ENCODE measurements around the gene ARHGDIA.

ARHGDIA gene

DNA sequence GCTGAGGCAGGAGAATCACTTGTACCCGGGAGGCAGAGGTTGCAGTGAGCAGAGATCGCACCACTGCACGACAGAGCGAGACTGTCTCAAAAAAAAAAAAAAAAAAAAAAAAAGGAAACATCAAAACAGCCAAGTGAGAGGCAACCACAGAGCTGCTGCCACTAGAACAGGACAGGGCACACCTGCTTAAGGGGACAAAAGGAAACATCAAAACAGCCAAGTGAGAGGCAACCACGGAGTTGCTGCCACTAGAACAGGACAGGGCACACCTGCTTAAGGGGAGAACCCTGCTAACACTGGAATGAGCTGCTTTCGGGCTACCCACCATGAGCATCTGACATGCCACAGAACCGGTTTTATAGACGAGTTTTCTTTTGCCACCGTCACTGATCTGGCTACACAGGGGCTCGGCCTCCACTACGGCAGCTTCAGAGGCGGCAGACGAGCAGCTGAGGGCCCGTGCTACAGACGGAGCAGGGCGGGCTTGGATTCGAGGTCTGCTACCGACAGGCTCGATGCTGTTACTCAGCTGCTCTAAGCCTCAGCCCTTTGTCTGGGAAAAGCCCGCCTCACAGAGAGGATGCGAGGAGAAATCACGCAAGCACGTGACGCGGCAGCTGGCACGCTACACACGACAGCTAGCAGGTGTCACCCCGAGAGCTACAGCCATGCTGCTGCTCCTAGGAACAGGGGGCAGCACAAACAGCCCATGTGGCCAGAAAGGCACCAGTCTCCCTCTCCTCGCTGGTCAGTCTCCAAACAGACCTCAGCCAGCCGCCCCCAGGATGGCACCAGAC lies 12.8 kb downstream of the ARHGDIA start:
- DNase-seq (ENCODE audit: extremely low read depth, low read depth), result no peak
- TF ChIP-seq, protein P1, sequence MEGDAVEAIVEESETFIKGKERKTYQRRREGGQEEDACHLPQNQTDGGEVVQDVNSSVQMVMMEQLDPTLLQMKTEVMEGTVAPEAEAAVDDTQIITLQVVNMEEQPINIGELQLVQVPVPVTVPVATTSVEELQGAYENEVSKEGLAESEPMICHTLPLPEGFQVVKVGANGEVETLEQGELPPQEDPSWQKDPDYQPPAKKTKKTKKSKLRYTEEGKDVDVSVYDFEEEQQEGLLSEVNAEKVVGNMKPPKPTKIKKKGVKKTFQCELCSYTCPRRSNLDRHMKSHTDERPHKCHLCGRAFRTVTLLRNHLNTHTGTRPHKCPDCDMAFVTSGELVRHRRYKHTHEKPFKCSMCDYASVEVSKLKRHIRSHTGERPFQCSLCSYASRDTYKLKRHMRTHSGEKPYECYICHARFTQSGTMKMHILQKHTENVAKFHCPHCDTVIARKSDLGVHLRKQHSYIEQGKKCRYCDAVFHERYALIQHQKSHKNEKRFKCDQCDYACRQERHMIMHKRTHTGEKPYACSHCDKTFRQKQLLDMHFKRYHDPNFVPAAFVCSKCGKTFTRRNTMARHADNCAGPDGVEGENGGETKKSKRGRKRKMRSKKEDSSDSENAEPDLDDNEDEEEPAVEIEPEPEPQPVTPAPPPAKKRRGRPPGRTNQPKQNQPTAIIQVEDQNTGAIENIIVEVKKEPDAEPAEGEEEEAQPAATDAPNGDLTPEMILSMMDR (IDR thresholded peaks at IDR 0.05; ENCODE audit: low read depth, low read length), result no peak

DNA sequence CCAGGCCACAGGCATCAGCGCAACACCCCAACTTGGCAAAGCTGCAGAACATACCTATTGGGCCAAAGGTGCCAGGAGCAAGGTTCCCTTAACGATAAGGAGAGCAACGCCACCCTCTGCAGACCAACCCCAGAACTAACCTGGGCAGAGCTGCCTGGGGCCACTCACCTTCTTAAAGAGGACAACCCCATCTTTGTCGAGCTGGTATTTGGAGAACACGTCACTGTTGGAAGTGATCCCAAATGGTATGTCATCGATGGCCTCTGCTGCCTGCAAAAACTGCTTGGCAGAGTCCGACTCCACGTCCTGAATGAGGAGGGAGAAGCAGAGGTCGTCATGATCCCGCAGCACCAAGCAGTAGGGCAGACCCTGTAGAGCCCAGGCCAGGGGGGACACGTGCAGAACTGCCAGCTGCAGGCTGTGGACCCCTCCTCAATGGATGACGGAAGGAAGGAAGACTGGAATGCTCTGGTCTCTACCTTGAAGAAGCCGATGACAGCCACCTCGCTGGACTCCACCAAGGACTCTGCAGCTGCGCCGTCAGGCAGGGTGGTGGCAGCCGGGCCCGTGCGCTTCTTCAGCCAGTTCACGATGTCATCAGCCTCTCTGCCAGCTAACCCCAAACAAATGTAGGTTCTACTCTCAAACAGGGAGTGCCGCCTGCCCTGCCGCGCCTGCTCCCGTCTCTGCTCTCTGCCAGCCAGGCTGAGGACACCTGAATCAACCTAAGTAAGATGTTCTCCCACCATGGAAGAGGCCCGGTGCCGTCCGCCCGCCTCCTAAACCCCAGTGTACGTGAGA lies 16.0 kb downstream of the ARHGDIA start:
- TF ChIP-seq, protein P1 (IDR thresholded peaks at IDR 0.05; ENCODE audit: low read depth, low read length), result no peak
- no peak for DNase-seq (ENCODE audit: extremely low read depth, low read depth)

DNA sequence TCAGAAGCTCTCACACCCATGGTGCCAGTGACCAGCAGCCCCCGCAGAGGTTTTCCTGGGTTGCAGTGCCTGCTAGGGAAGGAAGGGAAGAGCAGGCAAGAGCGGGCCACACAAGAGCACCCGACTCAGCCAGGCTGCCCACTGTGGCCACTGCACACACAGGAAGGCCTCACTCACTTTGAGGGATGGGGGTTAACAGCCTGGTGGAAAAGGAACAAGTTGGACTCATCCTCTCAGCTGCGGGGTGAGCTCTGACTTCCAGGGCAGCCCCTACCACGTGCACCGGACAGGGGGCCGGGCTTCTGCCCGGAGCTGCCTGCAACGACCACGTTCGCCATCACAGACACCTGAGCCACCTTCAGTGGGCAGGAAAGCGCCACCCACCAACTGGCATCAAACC lies 18.9 kb downstream of the ARHGDIA start:
- TF ChIP-seq, protein P1 (IDR thresholded peaks at IDR 0.05; ENCODE audit: low read depth, low read length), result no peak

DNA sequence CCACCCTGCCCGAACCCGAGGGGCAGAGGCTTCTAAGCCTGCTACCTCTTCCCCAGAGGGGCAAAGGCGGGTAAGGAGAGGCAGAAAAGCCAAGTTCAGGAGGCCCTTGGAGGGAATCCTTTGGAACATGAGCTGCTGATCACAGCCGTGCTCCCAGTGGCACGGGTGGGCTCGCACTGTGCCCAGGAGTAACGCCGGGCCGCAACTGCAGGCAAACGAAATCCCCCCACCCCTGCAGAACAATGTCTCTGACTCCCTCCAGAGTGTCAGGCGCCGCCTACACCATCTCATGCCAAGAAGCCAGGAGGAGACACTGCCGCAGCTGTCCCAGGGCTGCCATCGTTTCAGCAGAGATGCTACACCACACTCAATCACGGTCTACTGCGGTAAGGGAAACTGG lies 19.7 kb downstream of the ARHGDIA start:
- TF ChIP-seq, protein P1 (IDR thresholded peaks at IDR 0.05; ENCODE audit: low read depth, low read length), result no peak

More for the DNA sequence above, 18.9 kb downstream of the ARHGDIA start:
- DNase-seq (ENCODE audit: extremely low read depth, low read depth), result no peak

DNA sequence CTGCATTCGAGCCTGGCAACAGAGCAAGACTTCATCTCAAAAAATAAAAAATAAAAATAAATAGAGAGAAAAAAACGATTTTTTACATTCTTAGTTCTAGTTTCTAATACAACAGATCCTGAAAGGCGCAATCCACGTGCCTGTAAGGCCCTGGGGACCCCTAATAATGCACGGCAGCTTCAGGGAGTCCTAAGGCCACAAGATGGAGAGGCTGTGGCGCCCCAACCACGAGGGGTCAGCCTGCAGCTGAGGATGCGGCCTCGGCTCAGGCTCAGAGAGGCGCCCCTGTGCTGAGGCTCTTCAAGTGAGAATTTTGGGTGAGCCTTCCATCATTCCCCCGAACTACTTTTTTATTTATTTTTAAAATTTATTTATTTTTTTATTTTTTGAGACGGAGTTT lies 21.7 kb downstream of the ARHGDIA start:
- TF ChIP-seq, protein P1 (IDR thresholded peaks at IDR 0.05; ENCODE audit: low read depth, low read length), result no peak
- no peak for DNase-seq (ENCODE audit: extremely low read depth, low read depth)

More for the DNA sequence above, 19.7 kb downstream of the ARHGDIA start:
- no peak for DNase-seq (ENCODE audit: extremely low read depth, low read depth)

DNA sequence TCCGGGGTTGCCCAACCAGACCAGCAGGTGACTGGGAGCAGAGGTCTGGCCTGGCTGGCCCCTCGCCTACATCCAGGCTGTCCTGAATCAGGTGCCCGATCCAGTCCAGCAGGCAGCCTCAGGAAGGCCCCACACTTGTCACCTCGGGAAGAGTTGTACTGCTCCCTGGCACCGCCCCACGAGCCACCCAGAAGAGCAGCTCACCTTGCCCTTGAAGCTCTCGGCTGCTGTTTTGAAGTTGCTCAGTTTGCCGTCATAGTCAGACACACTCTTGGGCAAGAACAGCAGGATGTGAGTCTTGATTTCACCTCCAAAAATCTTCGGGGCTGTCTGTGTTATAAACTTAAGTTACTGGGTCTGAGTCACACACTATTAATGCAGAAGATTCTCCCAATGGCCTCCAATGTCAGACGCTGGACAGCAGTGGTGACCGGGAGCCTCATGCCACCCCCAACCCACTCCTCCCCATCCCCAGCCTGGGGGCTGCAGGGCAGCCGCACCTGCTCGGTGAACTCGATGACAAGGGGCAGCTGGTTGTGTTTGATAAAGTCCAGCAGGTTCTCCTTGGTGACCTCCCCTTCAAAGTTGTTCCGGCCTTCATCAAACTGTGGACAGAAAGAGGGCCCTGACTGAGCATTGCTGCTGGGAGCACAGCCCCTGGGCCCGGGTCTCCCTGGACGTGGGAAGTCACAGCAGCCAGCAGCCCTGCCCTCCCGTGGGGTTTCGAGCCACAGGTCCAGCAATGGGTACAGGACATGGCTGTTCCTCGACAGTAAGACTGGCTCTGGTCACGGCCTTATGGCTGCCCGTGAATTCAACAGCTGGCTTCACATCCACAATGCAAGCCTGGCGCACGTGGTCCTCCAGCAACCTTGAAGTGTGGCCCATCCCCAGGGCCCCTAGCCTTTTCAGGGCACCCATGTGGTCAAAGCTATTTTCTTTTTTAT lies 24.1 kb downstream of the ARHGDIA start:
- no peak for DNase-seq (ENCODE audit: extremely low read depth, low read depth)
- TF ChIP-seq, protein P1 (IDR thresholded peaks at IDR 0.05; ENCODE audit: low read depth, low read length), result no peak

All from AG09319 (cell line).